Suprapubic skin (tissue), 3 donors: Measurements from ENCODE around the gene HMOX2.

Experiments
- POLR2A ChIP-seq, 2 donors: fragments of 450-650 bp; IDR thresholded peaks; one replicate each; pipeline ENCODE4 v1.6.1; 2017; ENCODE audit warnings: antibody characterized with exemption in 2 of 2, mild to moderate bottlenecking in 2 of 2, moderate library complexity in 2 of 2
- TF ChIP-seq, protein P1 (sequence below), 2 donors: fragments of 200-600 bp in 1 of 2; fragments of 450-650 bp in 1 of 2; sonication (generic) in 1 of 2; IDR thresholded peaks; one replicate each; pipeline ENCODE4 v1.5.1; 2016 to 2019; ENCODE audit warnings: antibody characterized with exemption in 2 of 2, mild to moderate bottlenecking in 1 of 2, moderate library complexity in 1 of 2

DNA sequence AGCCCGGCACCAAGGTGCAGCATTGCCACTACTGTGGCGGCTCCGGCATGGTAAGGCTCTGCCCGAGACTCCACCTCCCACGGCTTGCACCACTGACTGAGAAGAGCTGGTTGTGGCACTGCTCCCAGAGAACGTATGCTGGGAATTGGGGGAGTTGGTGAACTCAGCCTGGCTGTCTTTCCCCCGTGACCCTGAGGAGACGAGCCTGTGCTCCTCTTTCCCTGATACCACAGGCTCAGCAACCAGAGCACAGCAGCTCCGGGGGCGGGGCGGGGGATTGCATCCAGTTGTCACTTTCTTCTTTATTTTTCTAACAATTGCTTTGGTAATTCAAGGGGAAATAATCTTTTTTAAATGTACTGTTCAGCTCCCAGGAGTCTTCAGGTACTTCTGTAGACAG lies 33.8 kb upstream of the HMOX2 start:
- TF ChIP-seq, protein P1, sequence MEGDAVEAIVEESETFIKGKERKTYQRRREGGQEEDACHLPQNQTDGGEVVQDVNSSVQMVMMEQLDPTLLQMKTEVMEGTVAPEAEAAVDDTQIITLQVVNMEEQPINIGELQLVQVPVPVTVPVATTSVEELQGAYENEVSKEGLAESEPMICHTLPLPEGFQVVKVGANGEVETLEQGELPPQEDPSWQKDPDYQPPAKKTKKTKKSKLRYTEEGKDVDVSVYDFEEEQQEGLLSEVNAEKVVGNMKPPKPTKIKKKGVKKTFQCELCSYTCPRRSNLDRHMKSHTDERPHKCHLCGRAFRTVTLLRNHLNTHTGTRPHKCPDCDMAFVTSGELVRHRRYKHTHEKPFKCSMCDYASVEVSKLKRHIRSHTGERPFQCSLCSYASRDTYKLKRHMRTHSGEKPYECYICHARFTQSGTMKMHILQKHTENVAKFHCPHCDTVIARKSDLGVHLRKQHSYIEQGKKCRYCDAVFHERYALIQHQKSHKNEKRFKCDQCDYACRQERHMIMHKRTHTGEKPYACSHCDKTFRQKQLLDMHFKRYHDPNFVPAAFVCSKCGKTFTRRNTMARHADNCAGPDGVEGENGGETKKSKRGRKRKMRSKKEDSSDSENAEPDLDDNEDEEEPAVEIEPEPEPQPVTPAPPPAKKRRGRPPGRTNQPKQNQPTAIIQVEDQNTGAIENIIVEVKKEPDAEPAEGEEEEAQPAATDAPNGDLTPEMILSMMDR (IDR thresholded peaks at IDR 0.05): no peak
- no peak for TF ChIP-seq POLR2A (IDR thresholded peaks at IDR 0.05)
